K562 (cell line): ENCODE data around the gene KIZ. TPM values are rescaled to one million over a fixed set of nuclear protein-coding genes. Genes with fewer than 3 reads are reported as not detected.

Experiments
- ATAC-seq: fragments of 200-7000 bp; cut with Tn5 transposase; 3 replicates; pipeline ENCODE4 v1.9.1; 2020; ENCODE audit warnings: moderate library complexity
- BruUV-seq: library from RNA; stranded (reverse); fragments of 400-500 nt; replicated peaks from 2 replicates; lab custom pipeline; 2021; lab: Mats Ljungman, UMichigan
- CTCF ChIA-PET: fragments of 300-600 bp; formaldehyde crosslinking; extraction: SDS; loops from one replicate; lab custom pipeline; 2021; ENCODE audit warnings: low intra/inter-chr PET ratio; lab: Yijun Ruan, JAX
- POLR2A ChIA-PET: fragments of 300-600, 350-650 bp; sonication (Branson Sonifier 250); formaldehyde crosslinking; extraction: SDS; loops from one replicate; lab custom pipeline; 2021; ENCODE audit warnings: antibody characterized with exemption, inconsistent platforms; lab: Yijun Ruan, JAX
- DNase-seq, 4 experiments: peaks; one replicate each; pipeline versions ENCODE4 v3.0.0 to v3.0.0-alpha.2; 2011 to 2018; ENCODE audit warnings: low spot score in 3 of 4, mixed read lengths in 3 of 4; ENCODE audit errors: extremely low read depth in 1 of 4
- FAIRE-seq: peaks from 2 replicates; lab custom pipeline; 2011; peaks lifted over from hg19 to GRCh38; lab: Jason Lieb, UNC
- H2AFZ ChIP-seq: 2 replicates; pipeline ENCODE4 v1.6.0; 2011; ENCODE audit warnings: low read depth, low read length, control low read depth, inconsistent platforms
- H3K27ac ChIP-seq: fragments of 200-600 bp; 3 replicates; pipeline ENCODE4 v1.8.0; 2011; ENCODE audit warnings: low read depth, mild to moderate bottlenecking, control low read depth, inconsistent platforms, low read length, moderate library complexity, mixed read lengths; ENCODE audit errors: extremely low read depth
- H3K27me3 ChIP-seq, 2 experiments: fragments of 300-600 bp in 1 of 2; 2 replicates in 1 of 2; 3 replicates in 1 of 2; pipeline versions ENCODE4 v1.6.0 to v1.8.0; 2011; ENCODE audit warnings: inconsistent platforms in 2 of 2, low read length in 2 of 2, mild to moderate bottlenecking in 1 of 2, mixed read lengths in 1 of 2, moderate library complexity in 1 of 2; ENCODE audit not compliant: control insufficient read depth in 2 of 2, insufficient read depth in 2 of 2
- H3K36me3 ChIP-seq: fragments of 300-600 bp; 3 replicates; pipeline ENCODE4 v1.8.0; 2011; ENCODE audit warnings: mild to moderate bottlenecking, low read length, inconsistent platforms; ENCODE audit not compliant: control insufficient read depth, insufficient read depth
- H3K4me1 ChIP-seq, 2 experiments: fragments of 200-600 bp in 1 of 2; replicated peaks in 1 of 2; 2 replicates in 1 of 2; 3 replicates in 1 of 2; pipeline versions ENCODE4 v1.5.1 to v1.8.0; 2011; ENCODE audit warnings: inconsistent platforms in 2 of 2, low read length in 2 of 2, mild to moderate bottlenecking in 1 of 2, mixed read lengths in 1 of 2, moderate library complexity in 1 of 2; ENCODE audit not compliant: control insufficient read depth in 2 of 2, insufficient read depth in 2 of 2
- H3K4me2 ChIP-seq: 2 replicates; pipeline ENCODE4 v1.6.1; 2011; ENCODE audit warnings: low read length, control low read depth, inconsistent platforms, mixed read lengths; ENCODE audit not compliant: insufficient read depth
- H3K4me3 ChIP-seq: fragments of 200-600 bp; sonication (generic), shearing (Covaris generic); 2 replicates; pipeline ENCODE4 v1.5.1; 2016; ENCODE audit warnings: control low read depth, inconsistent platforms
- H3K79me2 ChIP-seq: fragments of 200-600 bp; 3 replicates; pipeline ENCODE4 v1.8.0; 2011; ENCODE audit warnings: low read length, inconsistent platforms; ENCODE audit not compliant: control insufficient read depth, insufficient read depth
- H3K9ac ChIP-seq, 2 experiments: 2 replicates each; pipeline versions ENCODE4 v1.6.0 to v1.6.1; 2011; ENCODE audit warnings: low read depth in 2 of 2, low read length in 2 of 2, control low read depth in 1 of 2, inconsistent platforms in 1 of 2, mild to moderate bottlenecking in 1 of 2, mixed read lengths in 1 of 2; ENCODE audit not compliant: insufficient read depth in 1 of 2
- H3K9me1 ChIP-seq: one replicate; pipeline ENCODE4 v1.6.0; 2011; ENCODE audit warnings: inconsistent platforms, mild to moderate bottlenecking, low read length, moderate library complexity; ENCODE audit not compliant: control insufficient read depth, insufficient read depth
- H3K9me3 ChIP-seq: replicated peaks from 2 replicates; pipeline ENCODE4 v1.5.1; 2011; ENCODE audit warnings: low read depth, low read length, inconsistent platforms; ENCODE audit not compliant: control insufficient read depth, insufficient read depth
- H4K20me1 ChIP-seq: replicated peaks from 2 replicates; pipeline ENCODE4 v1.6.1; 2011; ENCODE audit warnings: low read length, inconsistent platforms, mixed read lengths; ENCODE audit not compliant: control insufficient read depth, insufficient read depth
- ARID4B ChIP-seq: sonication (generic); formaldehyde crosslinking; IDR thresholded peaks from 2 replicates; pipeline ENCODE4 v1.8.0; 2022; ENCODE audit warnings: mild to moderate bottlenecking, missing genetic modification reagents
- CREM ChIP-seq: IDR thresholded peaks from 2 replicates; pipeline ENCODE4 v1.6.1; 2014; ENCODE audit warnings: antibody characterized with exemption, low read depth
- EHMT2 ChIP-seq: fragments of 450-650 bp; IDR thresholded peaks from 2 replicates; pipeline ENCODE4 v1.6.1; 2018; ENCODE audit warnings: antibody characterized with exemption
- FOSL1 ChIP-seq: fragments of 200-800 bp; sonication (Bioruptor generic); conservative IDR thresholded peaks from 2 replicates; pipeline ENCODE4 v1.6.1; 2016; ENCODE audit warnings: missing genetic modification characterization, missing compliant biosample characterization
- HNRNPL ChIP-seq: fragments of 200-400 bp; formaldehyde crosslinking; IDR thresholded peaks from 2 replicates; pipeline ENCODE4 v1.6.1; 2017; ENCODE audit warnings: low read depth, mild to moderate bottlenecking, low read length
- JUN ChIP-seq, 2 experiments: sonication (generic) in 1 of 2; formaldehyde crosslinking in 1 of 2; IDR thresholded peaks; 2 replicates each; pipeline versions ENCODE4 v1.6.1 to v1.8.0; 2012 to 2022; ENCODE audit warnings: borderline replicate concordance in 2 of 2, mild to moderate bottlenecking in 2 of 2, improper control_type of control experiment in 1 of 2, low read depth in 1 of 2, low read length in 1 of 2, missing genetic modification reagents in 1 of 2
- JUND ChIP-seq, 2 experiments: IDR thresholded peaks; 2 replicates in 1 of 2; 3 replicates in 1 of 2; pipeline ENCODE4 v1.6.1; 2011; ENCODE audit warnings: borderline replicate concordance in 2 of 2, low read depth in 2 of 2, low read length in 2 of 2, improper control_type of control experiment in 1 of 2, missing biosample characterization in 1 of 2, missing genetic modification characterization in 1 of 2, missing genetic modification reagents in 1 of 2
- KAT8 ChIP-seq: fragments of 450-650 bp; IDR thresholded peaks from 2 replicates; pipeline ENCODE4 v1.6.1; 2016; ENCODE audit warnings: low read depth, mild to moderate bottlenecking
- MAFG ChIP-seq: fragments of 450-650 bp; conservative IDR thresholded peaks from 2 replicates; pipeline ENCODE4 v1.6.1; 2016; ENCODE audit warnings: missing genetic modification characterization, missing compliant biosample characterization
- MYNN ChIP-seq, 2 experiments: sonication (generic); formaldehyde crosslinking in 1 of 2; IDR thresholded peaks; 2 replicates each; pipeline versions ENCODE4 v1.5.0 to v1.6.1; 2016 to 2020; ENCODE audit warnings: antibody characterized with exemption in 1 of 2, missing genetic modification reagents in 1 of 2
- NR1H2 ChIP-seq: sonication (generic); formaldehyde crosslinking; IDR thresholded peaks from 2 replicates; pipeline ENCODE4 v1.4.0; 2020; ENCODE audit warnings: mild to moderate bottlenecking, missing genetic modification reagents
- PKNOX1 ChIP-seq: fragments of 450-650 bp; IDR thresholded peaks from 2 replicates; pipeline ENCODE4 v1.6.1; 2016
- PYGO2 ChIP-seq: fragments of 450-650 bp; IDR thresholded peaks from 2 replicates; pipeline ENCODE4 v1.6.1; 2016; ENCODE audit warnings: mild to moderate bottlenecking, missing genetic modification characterization, moderate library complexity, missing compliant biosample characterization
- SMAD1 ChIP-seq: fragments of 150-350 bp; IDR thresholded peaks from 2 replicates; pipeline ENCODE4 v1.6.1; 2014; ENCODE audit warnings: low read length, low read depth; ENCODE audit not compliant: partially characterized antibody
- SP1 ChIP-seq: sonication (generic); formaldehyde crosslinking; IDR thresholded peaks from 2 replicates; pipeline ENCODE4 v1.8.1; 2022; ENCODE audit warnings: mild to moderate bottlenecking, missing genetic modification reagents
- ZEB2 ChIP-seq: fragments of 450-650 bp; IDR thresholded peaks from 2 replicates; pipeline ENCODE4 v1.6.1; 2016
- WGBS: fragments of 100-300 bp; shearing (Covaris generic); methylation state at CpG from one replicate; pipeline ENCODE4 v1.1.6; 2016; ENCODE audit warnings: low coverage, mixed read lengths; ENCODE audit not compliant: insufficient coverage; ENCODE audit errors: missing lambda C conversion rate; 5-methylcytosine and 5-hydroxymethylcytosine counted together
- in situ Hi-C: fragments of 300-500 bp; cut with MboI; formaldehyde crosslinking; loops from 4 replicates; pipeline ENCODE4 v1.15.0; 2018; ENCODE audit warnings: inconsistent platforms, mixed read lengths
- intact Hi-C: fragments of 100-400 bp; cut with micrococcal nuclease; formaldehyde crosslinking; loops from 2 replicates; pipeline ENCODE4 v1.14.2; 2022
- polyA plus RNA-seq, 8 experiments: library from polyadenylated mRNA; depleted of rRNA in 4 of 8; stranded (reverse) in 5 of 8; unstranded in 3 of 8; fragments of >200 nt; fragmentation: Nextera tagmentation in 2 of 8; fragmentation: Illumina TruSeq in 1 of 8; extraction: Ambion mirVana in 2 of 8; extraction: Trizol in 1 of 8; gene quantifications; 2 replicates each; pipeline versions ENCODE4 v1.2.1 to v1.2.3, GENCODE V29; 2011 to 2014; ENCODE audit warnings: inconsistent platforms in 1 of 8, missing spikeins in 1 of 8
- total RNA-seq, 7 experiments: library from RNA; depleted of rRNA in 6 of 7; stranded (reverse); fragments of >200 nt in 6 of 7; fragmentation: Illumina TruSeq in 2 of 7; extraction: Trizol in 2 of 7; gene quantifications; 2 replicates each; pipeline versions ENCODE4 v1.2.1 to v1.2.3, GENCODE V29; 2011 to 2021; ENCODE audit warnings: low replicate concordance in 1 of 7
- TF ChIP-seq, protein P1 (sequence below): sonication (generic); formaldehyde crosslinking; IDR thresholded peaks from 2 replicates; pipeline ENCODE4 v1.8.0; 2023; ENCODE audit warnings: mild to moderate bottlenecking, missing genetic modification reagents

Gene KIZ
- total and polyA plus RNA-seq, 9 of the 15 experiments (the other 6 are each of a cell fraction or from before 2014, with no cell fraction given) = 4.9 to 21.1 (median 13.5) TPM

GRCh38 chr20:21109144-21109543 is 16.7 kb upstream of the KIZ start:
- in situ Hi-C loops = no loop called here
- ATAC-seq (peak; percentile 76), FAIRE-seq (no peak), DNase-seq (no peak)
- POLR2A ChIA-PET = no interaction called here
- WGBS = 19% methylated on average over 2 of the region's 2 CpGs
- H3K36me3 ChIP-seq = no peaks in the 10 kb centered on the region
- no peaks in the 10 kb centered on the region for H3K9me1 ChIP-seq
- no peak overlapping the region for H3K9ac ChIP-seq
- peaks cover 0 to 11% of the 10 kb centered on the region in 2 experiments; a peak in 1 of 5 replicates for H3K4me1 ChIP-seq
- H3K27ac ChIP-seq = no peak overlapping the region
- no peaks in the 10 kb centered on the region for H3K79me2 ChIP-seq
- CTCF ChIA-PET = no interaction called here
- no peak overlapping the region for H3K4me2 ChIP-seq
- BruUV-seq = no TSS peak
- H3K27me3 ChIP-seq = peaks cover 6 to 11% of the 10 kb centered on the region in 2 experiments; a peak in 2 of 5 replicates
- no peaks in the 10 kb centered on the region for H4K20me1 ChIP-seq
- H3K9me3 ChIP-seq = no peaks in the 10 kb centered on the region
- intact Hi-C loops = no loop called here
- H3K4me3 ChIP-seq = no peak overlapping the region
- no peak overlapping the region for H2AFZ ChIP-seq
- TF ChIP-seq NR1H2 (CRISPR knock-in tag) (no peak), ZEB2 (no peak), KAT8 (no peak), MAFG (tag) (no peak), JUND (IDR thresholded peaks at IDR 0.05; ENCODE audit: borderline replicate concordance, low read depth, low read length) (peak; percentile 82), JUND (tag; IDR thresholded peaks at IDR 0.05; ENCODE audit: borderline replicate concordance, low read depth, low read length) (peak; percentile 79; the same call in 2 of the 3 replicates), PYGO2 (no peak), ARID4B (CRISPR knock-in tag) (no peak), SP1 (no peak), PKNOX1 (peak; percentile 74), HNRNPL (no peak), EHMT2 (no peak), JUN (IDR thresholded peaks at IDR 0.05; ENCODE audit: borderline replicate concordance, low read depth, low read length) (0 out of 2 replicates have a peak, but pooled peaks have one; percentile 17), JUN (CRISPR knock-in tag; IDR thresholded peaks at IDR 0.05; ENCODE audit: borderline replicate concordance) (no peak), MYNN (IDR thresholded peaks at IDR 0.05) (no peak), MYNN (CRISPR knock-in tag; IDR thresholded peaks at IDR 0.05) (no peak), SMAD1 (no peak), FOSL1 (tag) (peak; percentile 76), CREM (no peak)
- TF ChIP-seq, protein P1, sequence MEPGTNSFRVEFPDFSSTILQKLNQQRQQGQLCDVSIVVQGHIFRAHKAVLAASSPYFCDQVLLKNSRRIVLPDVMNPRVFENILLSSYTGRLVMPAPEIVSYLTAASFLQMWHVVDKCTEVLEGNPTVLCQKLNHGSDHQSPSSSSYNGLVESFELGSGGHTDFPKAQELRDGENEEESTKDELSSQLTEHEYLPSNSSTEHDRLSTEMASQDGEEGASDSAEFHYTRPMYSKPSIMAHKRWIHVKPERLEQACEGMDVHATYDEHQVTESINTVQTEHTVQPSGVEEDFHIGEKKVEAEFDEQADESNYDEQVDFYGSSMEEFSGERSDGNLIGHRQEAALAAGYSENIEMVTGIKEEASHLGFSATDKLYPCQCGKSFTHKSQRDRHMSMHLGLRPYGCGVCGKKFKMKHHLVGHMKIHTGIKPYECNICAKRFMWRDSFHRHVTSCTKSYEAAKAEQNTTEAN (CRISPR knock-in tag) = no peak
